Stromal cell of bone marrow (primary cell): ENCODE data around the gene OMD.

Experiments
- DNase-seq: peaks from one replicate; pipeline ENCODE4 v3.0.0-alpha.2; 2012; ENCODE audit warnings: low read depth

Gene OMD

DNA sequence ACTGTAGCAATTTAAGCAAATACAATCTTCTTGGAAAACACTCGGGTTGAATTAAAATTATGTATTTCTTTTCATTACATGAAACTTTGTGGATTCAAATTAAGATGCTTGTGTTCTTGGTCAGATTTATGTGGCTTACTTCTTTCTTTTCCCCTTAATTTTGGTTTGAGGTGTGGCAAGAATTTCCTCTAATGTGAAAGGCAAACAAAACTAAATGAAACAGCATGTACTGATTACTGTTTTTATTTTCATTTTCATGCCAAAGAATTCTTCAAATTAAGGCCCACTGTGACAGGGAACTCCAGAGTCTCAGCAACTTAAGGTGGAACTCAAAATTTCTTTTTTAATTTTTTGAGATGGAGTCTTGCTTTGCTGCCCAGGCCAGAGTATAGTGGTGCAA is at the start of gene OMD:
Gene OMD (minus strand): TSS at position 132 of the 400 bp plus-strand sequence. CDS start 6,913 bp downstream, outside the sequence.
- no peak for DNase-seq

GRCh38 chr9:92468206-92468605 is 43.9 kb upstream of the OMD start:
- no peak for DNase-seq

DNA sequence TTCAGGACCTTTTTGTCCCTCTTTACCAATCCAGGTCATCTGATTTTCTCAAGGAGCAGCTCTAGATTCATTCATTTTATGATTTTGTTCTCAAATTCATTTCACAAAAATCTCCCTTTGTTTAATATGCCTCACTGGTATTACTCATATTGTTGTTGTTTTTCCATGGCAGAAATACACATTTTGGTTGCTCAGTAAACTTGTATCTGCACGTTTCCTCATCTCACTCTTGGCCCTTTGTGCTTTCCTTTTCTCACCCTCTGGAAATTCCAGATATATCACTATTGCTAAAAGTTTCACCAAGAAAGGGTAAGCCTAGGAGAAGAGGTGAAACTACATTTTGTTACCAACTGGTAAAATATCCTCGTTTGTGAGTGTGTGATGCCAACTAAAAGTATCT is 43.2 kb upstream of the OMD start:
- DNase-seq = no peak

DNA sequence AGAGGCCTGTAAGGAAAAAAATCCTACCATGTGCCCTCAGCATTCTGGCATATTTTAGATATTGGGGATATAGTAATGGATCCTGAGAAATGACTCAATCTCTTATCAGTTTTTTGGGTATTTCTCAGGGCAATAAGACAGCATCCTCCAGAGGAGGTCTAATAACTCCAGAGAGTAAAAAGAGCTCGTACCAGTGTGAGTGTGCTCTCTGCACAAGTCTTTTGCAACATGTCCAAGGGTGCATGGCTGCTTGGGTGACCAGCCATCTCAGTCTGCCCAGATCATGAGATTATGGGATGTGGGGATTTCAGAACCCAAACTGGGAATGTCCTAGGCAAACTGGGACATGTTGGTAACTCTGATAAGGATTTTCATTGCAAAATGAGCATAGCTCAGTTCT is 42.8 kb upstream of the OMD start:
- no peak for DNase-seq

GRCh38 chr9:92463984-92464383 is 39.7 kb upstream of the OMD start:
- DNase-seq = peak; percentile 93

DNA sequence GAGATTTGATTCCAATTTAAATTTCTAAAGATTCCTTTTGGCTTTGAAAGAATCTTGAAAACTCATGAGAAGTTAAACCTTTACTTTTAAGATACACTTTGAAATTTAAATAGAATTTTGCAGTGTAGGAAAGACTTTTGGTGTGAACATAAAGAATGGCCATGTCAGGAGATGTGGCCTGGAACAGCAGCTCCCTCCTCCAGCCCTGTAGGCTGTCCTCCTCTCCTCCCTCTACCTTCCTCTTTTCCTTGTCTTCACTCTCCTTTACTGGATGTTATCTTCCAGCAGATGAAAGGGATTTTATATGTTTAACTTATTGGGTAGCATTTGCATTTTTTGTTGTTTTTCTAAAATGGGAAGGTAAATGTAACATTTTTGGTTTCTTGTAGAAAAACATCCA is 39.1 kb upstream of the OMD start:
- DNase-seq = no peak

- DNase-seq = no peak
Measured at GRCh38 chr9:92457576-92457975, 33.3 kb upstream of the OMD start.

- DNase-seq = no peak
Measured at GRCh38 chr9:92455217-92455616, 30.9 kb upstream of the OMD start.

GRCh38 chr9:92446536-92446935 is 22.3 kb upstream of the OMD start:
- no peak for DNase-seq

GRCh38 chr9:92444841-92445240 is 20.6 kb upstream of the OMD start:
- no peak for DNase-seq

DNA sequence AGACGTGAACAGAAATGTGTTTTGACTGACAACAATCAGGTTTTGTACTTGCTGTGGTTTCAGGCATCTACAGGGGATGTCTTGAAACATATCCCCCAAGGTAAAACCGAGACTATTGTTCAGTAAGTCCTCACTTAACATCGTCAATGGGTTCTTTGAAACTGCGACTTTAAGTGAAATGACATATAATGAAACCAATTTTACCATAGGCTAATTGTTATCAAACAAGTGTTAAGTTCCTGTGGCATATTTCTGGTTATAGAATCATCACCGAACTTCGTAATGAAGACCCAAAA is 16.4 kb upstream of the OMD start:
- no peak for DNase-seq

DNA sequence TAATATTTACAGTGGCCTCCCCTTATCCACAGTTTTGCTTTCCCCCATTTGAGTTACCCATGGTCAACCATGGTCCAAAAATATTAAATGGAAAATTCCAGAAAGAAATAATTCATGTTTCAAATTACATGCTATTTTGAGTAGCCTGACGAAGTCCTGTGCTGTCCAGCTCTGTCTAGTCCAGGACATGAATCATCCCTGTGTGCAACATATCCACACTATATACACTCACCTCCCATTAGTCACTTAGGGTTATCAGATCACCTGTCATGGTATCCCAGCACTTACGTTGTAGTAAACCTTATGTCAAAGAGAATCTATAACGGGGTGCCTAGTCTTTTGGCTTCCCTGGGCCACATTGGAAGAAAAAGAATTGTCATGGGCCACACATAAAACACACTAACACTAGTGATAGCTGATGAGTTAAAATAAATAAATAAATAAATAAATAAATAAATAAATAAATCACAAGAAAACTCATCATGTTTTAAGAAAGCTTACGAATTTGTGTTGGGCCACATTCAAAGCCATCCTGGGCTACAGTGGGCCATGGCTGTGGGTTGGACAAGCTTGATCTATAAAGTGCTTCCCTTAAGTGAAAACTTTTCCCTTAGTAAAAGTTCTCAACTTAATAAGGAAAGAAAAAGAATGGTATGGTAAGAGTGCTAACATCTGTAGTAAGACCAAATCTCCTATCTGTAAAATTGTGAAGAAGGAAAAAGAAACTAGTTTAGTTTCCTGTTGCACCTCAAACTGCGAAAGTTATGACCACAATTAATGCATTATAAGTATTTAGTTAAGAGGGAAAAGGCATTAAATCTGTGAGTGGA is 15.9 kb upstream of the OMD start:
- DNase-seq = peak; percentile 35

DNA sequence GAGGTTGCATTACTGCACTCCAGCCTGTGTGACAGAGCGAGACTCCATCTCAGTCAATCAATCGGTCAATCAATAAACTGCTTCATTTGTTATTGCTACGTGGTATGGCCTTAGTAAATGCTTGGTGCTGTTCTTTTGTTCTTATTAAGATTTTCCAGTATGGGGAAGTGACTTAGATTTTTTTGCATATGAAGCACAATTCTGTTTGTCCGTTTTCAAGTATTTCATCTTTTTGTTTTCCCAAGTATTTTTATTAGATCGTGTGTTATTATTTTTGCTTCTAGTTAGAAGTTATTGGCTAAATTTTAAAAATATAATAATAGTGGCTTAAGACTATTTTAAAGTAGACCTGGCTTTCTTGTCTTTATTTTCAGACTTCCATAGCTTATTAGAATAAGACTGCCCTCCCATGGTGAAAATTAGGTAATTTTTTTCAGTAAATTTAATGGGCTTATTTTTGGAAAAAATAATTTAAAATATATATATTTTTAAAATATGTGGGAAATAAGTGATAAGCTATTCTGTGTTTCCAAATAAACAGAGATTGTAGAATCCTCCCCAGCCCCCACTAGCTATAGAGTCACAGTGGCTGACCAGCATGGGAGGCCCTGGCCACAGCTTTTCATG is 14.7 kb upstream of the OMD start:
- DNase-seq = peak; percentile 18

GRCh38 chr9:92435263-92435662 is 11.0 kb upstream of the OMD start:
- no peak for DNase-seq

- no peak for DNase-seq
Measured at GRCh38 chr9:92432972-92433548, 8.8 kb upstream of the OMD start.

GRCh38 chr9:92432350-92432749 is 8.1 kb upstream of the OMD start:
- DNase-seq = no peak

DNA sequence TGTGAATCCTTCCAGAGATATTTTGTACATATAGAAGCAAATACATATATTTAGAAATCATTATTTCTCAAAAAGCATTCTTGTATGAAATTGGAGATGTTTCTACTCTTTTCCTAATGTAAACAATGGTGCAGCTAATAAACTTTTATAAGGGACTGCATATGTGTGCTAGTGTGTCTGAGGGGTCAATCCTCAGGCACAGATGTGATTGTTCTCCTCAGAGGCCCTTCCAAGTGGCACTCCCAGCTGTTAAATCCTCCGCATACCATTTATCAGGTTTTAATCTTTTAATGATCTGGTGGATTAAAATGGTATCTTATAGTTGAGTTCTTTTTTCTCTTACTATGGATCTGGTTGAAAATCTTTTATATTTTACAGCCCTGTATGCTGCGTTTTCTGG is 5.6 kb upstream of the OMD start:
- DNase-seq = no peak

DNA sequence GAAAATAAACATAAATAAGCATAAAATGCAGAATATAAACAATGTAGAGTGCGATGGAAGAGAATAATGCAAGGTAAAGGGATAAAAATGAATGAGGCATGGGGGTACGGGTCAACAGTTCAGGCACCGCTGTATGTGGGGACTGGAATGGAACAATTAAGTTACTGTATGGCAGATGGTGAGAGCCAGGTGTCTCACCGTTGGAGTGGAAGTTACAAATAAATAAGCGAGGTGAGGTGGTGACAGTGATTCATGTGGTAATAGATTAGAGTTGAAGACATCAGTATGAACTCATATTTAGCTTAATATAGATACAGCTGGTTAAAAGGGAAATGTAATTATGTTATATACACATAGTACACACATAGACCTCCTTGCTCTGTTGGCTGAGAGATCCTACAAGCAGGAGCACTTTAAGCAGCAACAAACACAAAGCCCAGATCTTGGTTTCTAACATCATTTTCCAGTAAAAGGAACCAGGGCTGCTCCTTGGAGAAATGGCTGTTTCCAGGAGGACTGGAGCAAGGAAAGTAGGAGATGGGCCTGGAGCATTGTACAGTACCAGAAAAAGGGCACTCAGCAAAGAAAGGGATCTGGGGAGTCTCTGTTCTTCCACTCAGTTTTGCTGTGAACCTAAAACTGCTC is 2.4 kb upstream of the OMD start:
- no peak for DNase-seq

DNA sequence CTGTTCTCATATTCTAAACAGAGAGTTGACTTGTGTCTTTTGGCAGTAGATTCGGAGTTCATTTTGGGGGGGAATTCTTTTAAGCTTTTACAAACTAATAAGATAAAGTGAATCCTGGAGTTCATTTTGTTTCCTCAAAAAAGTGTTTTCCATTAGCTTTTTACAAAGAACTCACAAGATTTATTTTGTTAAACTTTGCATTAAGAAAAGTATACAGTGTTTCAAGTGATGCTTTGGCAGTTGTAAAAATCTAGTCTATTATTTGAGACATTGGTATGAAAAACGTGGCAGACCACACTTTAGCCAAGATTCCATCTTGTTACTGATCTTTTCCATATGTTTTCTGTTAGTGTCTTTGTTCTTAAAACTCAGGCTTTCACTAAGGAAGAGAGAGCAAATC is 1.2 kb upstream of the OMD start:
- peak; percentile 18 for DNase-seq

DNA sequence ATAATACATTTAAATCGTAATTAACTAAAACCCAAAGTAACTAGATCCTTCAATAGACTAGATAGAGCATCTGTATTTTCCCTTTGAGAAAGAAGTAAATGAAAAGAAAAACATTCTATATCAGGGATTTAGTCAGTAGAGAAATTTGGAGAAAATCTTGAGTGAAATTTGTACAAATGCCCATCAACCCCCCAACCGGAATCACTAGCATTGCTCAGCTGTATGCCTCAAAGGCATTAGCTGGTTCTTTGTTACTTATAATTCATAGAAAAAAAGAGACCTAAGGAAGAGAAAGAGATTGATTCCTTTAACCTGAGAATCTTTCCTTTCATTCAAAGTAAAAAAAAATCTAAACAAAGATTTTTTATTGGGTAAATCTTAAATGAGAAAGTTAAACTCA is 659 bp downstream of the OMD start:
- no peak for DNase-seq

DNA sequence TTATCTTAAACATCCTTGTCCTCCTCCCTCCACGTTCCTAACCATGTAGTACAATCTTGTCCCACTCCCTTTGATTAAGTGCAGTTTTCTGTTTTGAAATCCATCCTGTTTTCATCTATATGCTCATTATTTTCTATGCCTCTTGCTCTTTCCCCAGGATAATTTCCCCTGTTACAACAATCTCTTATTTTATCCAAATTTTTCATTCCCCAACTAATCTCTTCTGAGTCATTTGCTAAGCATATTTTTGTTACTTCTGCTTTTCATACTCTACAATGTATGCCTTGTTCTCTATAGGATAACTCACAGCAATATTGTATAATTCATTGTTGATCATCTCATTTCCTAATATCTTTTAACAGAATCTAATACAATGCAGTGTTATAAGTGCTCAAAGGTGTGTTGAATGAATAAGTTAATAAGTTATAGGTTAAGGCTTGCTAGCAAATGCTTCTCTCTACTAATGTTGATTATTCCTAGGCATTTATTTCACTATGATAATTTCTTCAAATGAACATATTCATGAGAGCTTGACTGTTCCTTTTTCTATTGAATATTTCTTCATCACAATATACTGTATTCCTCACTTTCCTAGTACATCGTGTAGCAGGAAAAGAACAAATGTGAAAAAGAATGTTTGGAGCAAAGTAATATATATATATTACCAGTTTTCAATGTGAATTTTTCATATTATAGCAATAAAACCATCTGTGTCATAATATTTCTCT is 1.5 kb downstream of the OMD start:
- no peak for DNase-seq

DNA sequence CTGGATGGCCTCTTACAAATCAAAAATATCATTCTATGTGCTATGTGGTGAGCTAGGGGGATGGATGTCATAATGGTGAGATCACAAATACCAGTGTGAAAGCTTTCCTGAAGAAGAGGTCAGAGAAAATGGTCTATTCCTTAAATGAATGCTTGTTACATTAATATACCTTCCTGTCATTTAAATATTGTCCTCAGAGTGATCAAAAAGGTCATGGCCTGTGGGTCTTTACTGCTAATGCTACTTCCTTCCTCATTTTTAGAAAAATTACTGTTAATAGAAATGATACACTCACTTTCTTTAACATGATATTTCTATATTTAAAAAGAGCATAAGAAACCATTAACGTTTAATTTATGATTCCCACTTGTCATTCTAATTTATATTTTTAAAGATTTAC is 9.7 kb downstream of the OMD start:
- DNase-seq = no peak
